ENCODE measurements around the gene SNAPC3.

SNAPC3 gene

GRCh38 chr9:15498246-15498995, 75.7 kb downstream of the SNAPC3 start:
- no peak for DNase-seq

GRCh38 chr9:15499139-15499538, 76.5 kb downstream of the SNAPC3 start:
- DNase-seq: no peak

GRCh38 chr9:15501179-15501578, 78.5 kb downstream of the SNAPC3 start:
- DNase-seq: no peak

GRCh38 chr9:15501803-15502202, 79.1 kb downstream of the SNAPC3 start:
- no peak for DNase-seq

- DNase-seq: no peak
Observed at GRCh38 chr9:15505921-15506320, 83.2 kb downstream of the SNAPC3 start.

GRCh38 chr9:15509931-15510788, 87.5 kb downstream of the SNAPC3 start:
- DNase-seq: peak; percentile 70

GRCh38 chr9:15510789-15511575, 88.3 kb downstream of the SNAPC3 start, which contains the start of gene PSIP1:
Gene PSIP1, minus strand, starts transcription at chr9:15510970. Its CDS starts 782 bp downstream, at chr9:15510188.
- DNase-seq: peak; percentile 88

Data from stimulated activated CD8-positive, alpha-beta memory T cell treated with anti-CD3 and anti-CD28 coated beads, Interleukin-4, amount 100 ng/mL, for 48 hours (primary cell).